Fibroblast of villous mesenchyme (primary cell): Measurements from ENCODE around the gene MAST4. TPM values are rescaled to one million over a fixed set of nuclear protein-coding genes. Genes with fewer than 3 reads are reported as not detected.
A peak's percentile ranks its signal among the peaks of the same experiment; 100 is the strongest.

Experiments
- DNase-seq: peaks from one replicate; pipeline ENCODE4 v3.0.0-alpha.2; 2010; ENCODE audit warnings: low read depth
- H3K4me3 ChIP-seq: 2 replicates; pipeline ENCODE4 v1.5.1; 2011; ENCODE audit warnings: low read depth, mild to moderate bottlenecking, low read length
- total RNA-seq: library from RNA; depleted of rRNA; stranded (reverse); fragments of >200 nt; gene quantifications from 2 replicates; pipeline ENCODE4 v1.2.3, GENCODE V29; 2012
- TF ChIP-seq, protein P1 (sequence below): IDR thresholded peaks from 2 replicates; pipeline ENCODE4 v1.5.1; 2012; ENCODE audit warnings: low read depth, mild to moderate bottlenecking, low read length; ENCODE audit not compliant: insufficient read depth

MAST4 gene
- total RNA-seq, 1 donor, result 8.2 TPM

DNA sequence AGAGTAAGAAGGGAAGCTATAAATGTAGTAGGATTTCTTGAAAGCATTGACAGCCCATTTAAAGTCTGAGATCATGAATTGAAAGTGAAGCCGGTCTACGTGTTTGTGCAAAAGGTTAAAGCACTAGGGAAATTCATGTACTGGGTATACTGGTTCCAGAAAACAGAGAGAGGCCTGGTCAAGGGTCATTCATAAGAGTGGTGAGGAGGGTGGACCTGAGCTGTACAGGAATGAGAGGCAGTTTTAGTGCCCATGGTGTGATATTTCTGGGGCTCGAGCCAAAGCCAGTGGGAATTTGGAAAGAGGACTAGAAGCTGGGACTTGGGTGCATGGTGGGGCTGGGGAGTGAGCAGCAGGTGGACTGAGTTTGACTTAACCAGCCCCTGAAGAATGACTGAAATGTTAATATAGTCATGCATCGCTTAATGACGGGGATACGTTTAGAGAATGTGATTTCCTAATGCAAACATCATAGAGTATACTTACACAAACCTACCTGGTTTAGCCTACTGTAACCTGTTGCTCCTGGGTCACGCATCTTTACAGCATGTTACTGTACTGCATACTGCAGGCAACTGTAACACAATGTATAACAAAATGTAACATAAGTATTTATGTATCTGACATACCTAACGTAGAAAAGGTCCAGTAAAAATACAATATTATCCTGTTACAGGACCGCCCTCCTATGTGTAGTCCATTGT lies 173.0 kb downstream of the MAST4 start:
- no peak for DNase-seq
- TF ChIP-seq, protein P1, sequence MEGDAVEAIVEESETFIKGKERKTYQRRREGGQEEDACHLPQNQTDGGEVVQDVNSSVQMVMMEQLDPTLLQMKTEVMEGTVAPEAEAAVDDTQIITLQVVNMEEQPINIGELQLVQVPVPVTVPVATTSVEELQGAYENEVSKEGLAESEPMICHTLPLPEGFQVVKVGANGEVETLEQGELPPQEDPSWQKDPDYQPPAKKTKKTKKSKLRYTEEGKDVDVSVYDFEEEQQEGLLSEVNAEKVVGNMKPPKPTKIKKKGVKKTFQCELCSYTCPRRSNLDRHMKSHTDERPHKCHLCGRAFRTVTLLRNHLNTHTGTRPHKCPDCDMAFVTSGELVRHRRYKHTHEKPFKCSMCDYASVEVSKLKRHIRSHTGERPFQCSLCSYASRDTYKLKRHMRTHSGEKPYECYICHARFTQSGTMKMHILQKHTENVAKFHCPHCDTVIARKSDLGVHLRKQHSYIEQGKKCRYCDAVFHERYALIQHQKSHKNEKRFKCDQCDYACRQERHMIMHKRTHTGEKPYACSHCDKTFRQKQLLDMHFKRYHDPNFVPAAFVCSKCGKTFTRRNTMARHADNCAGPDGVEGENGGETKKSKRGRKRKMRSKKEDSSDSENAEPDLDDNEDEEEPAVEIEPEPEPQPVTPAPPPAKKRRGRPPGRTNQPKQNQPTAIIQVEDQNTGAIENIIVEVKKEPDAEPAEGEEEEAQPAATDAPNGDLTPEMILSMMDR, result no peak
- H3K4me3 ChIP-seq, result no peak overlapping the region

DNA sequence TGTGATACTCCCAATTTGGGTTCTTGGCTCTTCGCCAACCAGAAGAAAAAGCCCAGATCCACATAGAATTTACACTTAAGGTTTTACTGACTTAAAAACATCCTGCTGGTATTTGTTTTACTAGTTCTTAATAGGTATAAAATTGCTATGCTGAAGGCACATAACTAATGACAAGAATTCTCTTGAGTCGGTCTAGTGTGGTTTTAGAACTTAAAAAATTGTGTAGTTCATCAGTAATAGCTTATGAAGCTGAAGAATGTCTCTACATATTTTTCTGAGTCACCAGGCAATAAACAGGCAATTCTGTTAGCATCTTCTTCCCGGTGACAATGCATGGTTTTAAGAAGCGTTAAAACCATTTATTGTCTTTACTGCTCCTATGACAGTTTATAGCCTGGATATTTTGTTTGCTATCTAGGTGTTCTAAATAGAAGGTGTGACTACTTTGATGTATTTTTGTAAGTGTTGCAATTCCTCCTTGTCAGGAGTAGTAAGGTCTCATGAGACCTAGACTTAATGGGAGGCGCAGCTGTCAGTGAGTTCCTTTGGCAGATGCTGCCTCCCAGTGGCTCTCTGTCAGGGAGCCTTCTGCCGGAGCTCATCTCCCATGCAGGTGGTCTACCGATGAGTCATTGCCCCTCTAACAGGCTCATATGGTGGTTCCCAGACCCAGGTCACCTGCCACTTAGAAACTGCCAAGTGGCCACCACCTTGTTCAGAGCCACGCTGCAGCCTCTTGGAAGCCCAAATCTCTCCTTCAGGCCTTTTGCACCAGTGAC lies 173.8 kb downstream of the MAST4 start:
- H3K4me3 ChIP-seq, result no peak overlapping the region
- DNase-seq, result no peak
- TF ChIP-seq, protein P1, result peak; percentile 13

DNA sequence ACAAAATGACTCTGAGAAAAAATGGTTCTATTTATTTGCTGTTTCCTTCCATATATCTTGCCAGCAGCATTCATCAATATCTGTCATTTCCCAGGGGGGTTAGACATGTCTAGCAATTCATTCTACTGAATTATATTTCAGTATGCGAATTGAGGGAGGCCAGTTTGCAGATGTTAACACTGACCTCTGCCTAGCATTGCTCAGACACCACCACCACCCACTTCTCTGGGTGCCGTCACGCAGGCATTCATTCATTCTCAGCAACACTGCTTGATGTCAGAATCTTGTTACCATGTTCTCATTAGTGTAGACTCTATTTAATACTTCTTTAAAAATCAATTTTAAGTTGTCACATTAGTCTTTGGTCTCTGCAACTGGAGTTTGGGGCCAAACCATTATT lies 181.7 kb downstream of the MAST4 start:
- TF ChIP-seq, protein P1, result no peak
- no peak overlapping the region for H3K4me3 ChIP-seq
- no peak for DNase-seq

DNA sequence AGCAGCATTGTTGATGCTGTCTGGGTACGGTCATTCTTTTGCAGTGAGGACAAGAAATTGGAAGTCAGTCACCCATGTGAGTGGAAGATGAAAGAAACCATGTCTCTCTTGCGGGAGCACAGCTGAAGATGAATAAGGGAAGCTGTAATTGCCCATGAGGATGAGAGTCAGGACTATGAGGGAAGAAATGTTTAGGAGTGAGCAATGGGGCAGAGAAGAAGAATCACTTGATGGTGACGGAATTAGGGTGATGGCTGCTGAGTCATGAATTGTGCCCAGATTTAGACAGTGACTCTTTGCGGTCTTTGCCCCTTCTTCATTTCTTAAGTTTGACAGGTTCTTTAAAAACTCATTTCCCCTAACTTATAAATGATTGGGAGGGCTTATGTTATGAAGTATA lies 183.3 kb downstream of the MAST4 start:
- no peak for DNase-seq
- TF ChIP-seq, protein P1, result no peak
- no peak overlapping the region for H3K4me3 ChIP-seq

DNA sequence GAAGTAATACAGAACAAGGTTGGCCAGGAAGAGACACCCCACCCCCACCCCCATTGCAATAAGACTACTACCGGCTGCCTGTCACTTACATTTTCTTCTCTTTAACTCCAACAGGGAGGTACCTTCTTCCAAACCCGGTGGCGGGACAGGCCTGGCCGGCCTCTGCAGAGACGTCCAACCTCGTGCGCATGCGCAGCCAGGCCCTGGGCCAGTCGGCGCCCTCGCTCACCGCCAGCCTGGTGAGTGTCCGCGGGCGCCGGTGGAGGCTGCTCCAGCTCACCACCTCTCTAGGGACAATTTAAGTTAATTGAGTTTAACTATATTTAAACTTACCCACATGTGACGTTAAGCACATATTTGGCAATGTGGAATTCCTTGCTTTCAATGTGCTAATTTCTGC lies 192.4 kb downstream of the MAST4 start:
- H3K4me3 ChIP-seq, result no peak overlapping the region
- DNase-seq, result no peak
- TF ChIP-seq, protein P1, result no peak

DNA sequence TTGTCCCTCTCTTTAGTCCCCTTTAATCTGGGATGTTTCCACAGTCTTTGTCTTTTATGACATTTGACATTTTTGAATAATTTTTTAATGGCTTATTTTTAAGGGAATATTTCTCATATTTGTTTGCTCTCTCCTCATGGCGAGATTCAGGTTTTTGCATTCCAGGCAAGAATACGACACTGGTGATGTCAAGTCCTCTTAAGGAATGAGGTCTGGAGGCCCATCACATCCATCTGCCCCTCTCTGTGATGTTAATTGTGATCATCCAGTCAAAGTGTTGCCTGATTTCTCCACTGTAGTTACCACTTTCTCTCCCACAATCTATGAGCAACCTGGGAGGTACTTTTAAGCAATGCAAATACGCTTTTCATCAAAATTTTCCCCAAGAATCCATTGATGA lies 193.2 kb downstream of the MAST4 start:
- no peak for DNase-seq
- H3K4me3 ChIP-seq, result no peak overlapping the region
- TF ChIP-seq, protein P1, result no peak
